HCT116 (cell line): ENCODE data around the gene TRIP13. TPM values are rescaled to one million over a fixed set of nuclear protein-coding genes. Genes with fewer than 3 reads are reported as not detected.

Experiments
- ATAC-seq: fragments of 200-7000 bp; cut with Tn5 transposase; 2 replicates; pipeline ENCODE4 v1.9.1; 2020; ENCODE audit warnings: mild to moderate bottlenecking, moderate library complexity
- BruUV-seq: library from RNA; stranded (reverse); fragments of 400-500 nt; replicated peaks from 2 replicates; lab custom pipeline; 2021; lab: Mats Ljungman, UMichigan
- CTCF ChIA-PET: fragments of 300-600 bp; sonication (Branson Sonifier 250); formaldehyde crosslinking; loops from one replicate; lab custom pipeline; 2021; ENCODE audit warnings: antibody characterized with exemption; lab: Charles Lee
- POLR2A ChIA-PET: fragments of 300-600, 350-600 bp; sonication (Branson Sonifier 250); formaldehyde crosslinking; loops from one replicate; lab custom pipeline; 2021; ENCODE audit warnings: antibody characterized with exemption; lab: Charles Lee
- RAD21 ChIA-PET, 2 experiments: fragments of 300-600 bp; sonication (Branson Sonifier 250); formaldehyde crosslinking; loops; one replicate each; lab custom pipeline; 2023; ENCODE audit warnings: low total read pairs in 2 of 2; ENCODE audit not compliant: uncharacterized antibody in 2 of 2, unreplicated experiment in 2 of 2, low non-redundant PET in 1 of 2; lab: Charles Lee
- DNase-seq: peaks from one replicate; pipeline ENCODE4 v3.0.0-alpha.2; 2010; ENCODE audit warnings: low read depth, low spot score
- H2AFZ ChIP-seq: fragments of 200-600 bp; shearing (Covaris generic), sonication (generic); 2 replicates; pipeline ENCODE4 v1.6.1; 2017; ENCODE audit warnings: low read depth, mixed run types, mixed read lengths, antibody characterized with exemption, low read length; ENCODE audit not compliant: poor library complexity, severe bottlenecking
- H3K27ac ChIP-seq: 2 replicates; pipeline ENCODE4 v1.5.1; 2012; ENCODE audit warnings: low read depth, low read length
- H3K27me3 ChIP-seq: fragments of 200-600 bp; sonication (generic); 2 replicates; pipeline ENCODE4 v1.6.1; 2016; ENCODE audit warnings: mixed run types, low read length, mixed read lengths; ENCODE audit not compliant: insufficient read depth
- H3K36me3 ChIP-seq, 2 experiments: fragments of 200-500 bp in 1 of 2; fragments of 200-600 bp in 1 of 2; sonication (Bioruptor generic) in 1 of 2; sonication (generic) in 1 of 2; 2 replicates each; pipeline versions ENCODE4 v1.5.1 to v1.6.1; 2014 to 2016; ENCODE audit warnings: low read length in 2 of 2, inconsistent platforms in 1 of 2, mixed read lengths in 1 of 2, mixed run types in 1 of 2; ENCODE audit not compliant: insufficient read depth in 2 of 2, control insufficient read depth in 1 of 2
- H3K4me1 ChIP-seq, 2 experiments: fragments of 200-600 bp in 1 of 2; sonication (generic) in 1 of 2; 2 replicates each; pipeline versions ENCODE4 v1.5.1 to v1.6.1; 2012 to 2017; ENCODE audit warnings: low read length in 2 of 2, inconsistent platforms in 1 of 2, mild to moderate bottlenecking in 1 of 2, mixed read lengths in 1 of 2, mixed run types in 1 of 2, moderate library complexity in 1 of 2; ENCODE audit not compliant: insufficient read depth in 2 of 2, control insufficient read depth in 1 of 2
- H3K4me2 ChIP-seq: fragments of 200-600 bp; sonication (generic); 2 replicates; pipeline ENCODE4 v1.6.1; 2017; ENCODE audit warnings: mixed run types, low read length, mixed read lengths
- H3K4me3 ChIP-seq, 2 experiments: fragments of 200-600 bp in 1 of 2; sonication (generic) in 1 of 2; replicated peaks in 1 of 2; 2 replicates each; pipeline ENCODE4 v1.5.1; 2011 to 2016; ENCODE audit warnings: low read length in 2 of 2, control low read depth in 1 of 2, low read depth in 1 of 2, mild to moderate bottlenecking in 1 of 2, mixed read lengths in 1 of 2, mixed run types in 1 of 2
- H3K79me2 ChIP-seq: fragments of 200-600 bp; sonication (generic); 2 replicates; pipeline ENCODE4 v1.6.1; 2017; ENCODE audit warnings: mild to moderate bottlenecking, mixed run types, low read length, moderate library complexity, mixed read lengths; ENCODE audit not compliant: insufficient read depth
- H3K9ac ChIP-seq: fragments of 200-600 bp; sonication (generic); 2 replicates; pipeline ENCODE4 v1.6.1; 2016; ENCODE audit warnings: low read length, mixed read lengths
- H3K9me2 ChIP-seq: fragments of 200-600 bp; sonication (generic), shearing (Covaris generic); 2 replicates; pipeline ENCODE4 v1.6.1; 2017; ENCODE audit warnings: mixed run types, mild to moderate bottlenecking, moderate library complexity; ENCODE audit not compliant: insufficient read depth
- H3K9me3 ChIP-seq, 2 experiments: fragments of 200-500 bp in 1 of 2; fragments of 200-600 bp in 1 of 2; sonication (Bioruptor generic) in 1 of 2; sonication (generic) in 1 of 2; 2 replicates each; pipeline ENCODE4 v1.6.1; 2014 to 2017; ENCODE audit warnings: low read length in 2 of 2, mixed read lengths in 2 of 2, inconsistent platforms in 1 of 2, low read depth in 1 of 2, mild to moderate bottlenecking in 1 of 2, mixed run types in 1 of 2, moderate library complexity in 1 of 2; ENCODE audit not compliant: control insufficient read depth in 1 of 2, insufficient read depth in 1 of 2
- H4K20me1 ChIP-seq: fragments of 200-600 bp; sonication (generic), shearing (Covaris generic); 2 replicates; pipeline ENCODE4 v1.6.1; 2017; ENCODE audit warnings: mixed run types, mild to moderate bottlenecking, moderate library complexity; ENCODE audit not compliant: insufficient read depth
- CBX3 ChIP-seq: IDR thresholded peaks from 2 replicates; pipeline ENCODE4 v1.6.1; 2012; ENCODE audit warnings: low read depth
- CEBPB ChIP-seq: IDR thresholded peaks from 2 replicates; pipeline ENCODE4 v1.6.1; 2012; ENCODE audit warnings: low read depth
- EGR1 ChIP-seq: IDR thresholded peaks from 2 replicates; pipeline ENCODE4 v1.6.1; 2012; ENCODE audit warnings: low read depth
- ELF1 ChIP-seq: IDR thresholded peaks from 2 replicates; pipeline ENCODE4 v1.6.1; 2012; ENCODE audit warnings: low read depth, borderline replicate concordance
- EZH2 ChIP-seq: fragments of 200-600 bp; sonication (generic); IDR thresholded peaks from 2 replicates; pipeline ENCODE4 v1.6.1; 2017; ENCODE audit warnings: antibody characterized with exemption, mixed run types
- EZH2phosphoT487 ChIP-seq: fragments of 200-600 bp; IDR thresholded peaks from 2 replicates; pipeline ENCODE4 v1.6.1; 2018; ENCODE audit warnings: antibody characterized with exemption, borderline replicate concordance
- FOSL1 ChIP-seq: IDR thresholded peaks from 2 replicates; pipeline ENCODE4 v1.6.1; 2012; ENCODE audit warnings: low read depth
- JUND ChIP-seq: IDR thresholded peaks from 2 replicates; pipeline ENCODE4 v1.6.1; 2012
- POLR2A ChIP-seq: IDR thresholded peaks from 2 replicates; pipeline ENCODE4 v1.7.0; 2011; ENCODE audit warnings: borderline replicate concordance; ENCODE audit not compliant: insufficient read depth, insufficient read length; ENCODE audit errors: extremely low read depth
- POLR2AphosphoS5 ChIP-seq: IDR thresholded peaks from 2 replicates; pipeline ENCODE4 v1.6.1; 2011; ENCODE audit warnings: mild to moderate bottlenecking, low read depth, low read length, moderate library complexity
- RAD21 ChIP-seq: IDR thresholded peaks from 2 replicates; pipeline ENCODE4 v1.6.1; 2012; ENCODE audit warnings: low read depth, mild to moderate bottlenecking
- SIN3A ChIP-seq: IDR thresholded peaks from 2 replicates; pipeline ENCODE4 v1.6.1; 2012; ENCODE audit warnings: low read depth
- SP1 ChIP-seq: IDR thresholded peaks from 2 replicates; pipeline ENCODE4 v1.6.1; 2012; ENCODE audit warnings: low read depth
- SRF ChIP-seq: IDR thresholded peaks from 2 replicates; pipeline ENCODE4 v1.6.1; 2012; ENCODE audit warnings: low read depth
- TCF7L2 ChIP-seq: IDR thresholded peaks from 2 replicates; pipeline ENCODE4 v1.7.0; 2011; ENCODE audit warnings: borderline replicate concordance, inconsistent platforms; ENCODE audit not compliant: insufficient read depth, insufficient read length; ENCODE audit errors: extremely low read depth
- YY1 ChIP-seq: IDR thresholded peaks from 2 replicates; pipeline ENCODE4 v1.6.1; 2011; ENCODE audit warnings: low read length, low read depth, moderate library complexity, mild to moderate bottlenecking; ENCODE audit not compliant: insufficient replicate concordance; ENCODE audit errors: extremely low read depth
- ZNF274 ChIP-seq: fragments of 200-500 bp; sonication (Bioruptor generic); IDR thresholded peaks from 2 replicates; pipeline ENCODE4 v1.6.1; 2014; ENCODE audit warnings: mild to moderate bottlenecking, low read depth, low read length, inconsistent platforms
- intact Hi-C: fragments of 100-400 bp; cut with micrococcal nuclease; formaldehyde crosslinking; loops from 2 replicates; pipeline ENCODE4 v1.10.0; 2022
- total RNA-seq: library from RNA; stranded (reverse); gene quantifications from one replicate; pipeline ENCODE4 v1.2.1, GENCODE V29; 2021; ENCODE audit not compliant: unreplicated experiment
- TF ChIP-seq, protein P1 (sequence below), 3 experiments: fragments of 200-600 bp in 1 of 3; sonication (generic) in 1 of 3; IDR thresholded peaks in 2 of 3; conservative IDR thresholded peaks in 1 of 3; 2 replicates each; pipeline ENCODE4 v1.5.1; 2012 to 2017; ENCODE audit warnings: low read depth in 2 of 3, low read length in 2 of 3, antibody characterized with exemption in 1 of 3, borderline replicate concordance in 1 of 3, control low read depth in 1 of 3, mild to moderate bottlenecking in 1 of 3, mixed read lengths in 1 of 3, mixed run types in 1 of 3, moderate library complexity in 1 of 3; ENCODE audit not compliant: insufficient read depth in 1 of 3
- TF ChIP-seq, protein P2 (sequence below): IDR thresholded peaks from 2 replicates; pipeline ENCODE4 v1.6.1; 2012
- TF ChIP-seq, protein P3 (sequence below): IDR thresholded peaks from 2 replicates; pipeline ENCODE4 v1.6.1; 2011; ENCODE audit warnings: mild to moderate bottlenecking, low read length, moderate library complexity; ENCODE audit not compliant: insufficient replicate concordance; ENCODE audit errors: extremely low read depth

TRIP13 gene
- total RNA-seq, 1 experiment from 2014 or later, result 45.0 TPM

DNA sequence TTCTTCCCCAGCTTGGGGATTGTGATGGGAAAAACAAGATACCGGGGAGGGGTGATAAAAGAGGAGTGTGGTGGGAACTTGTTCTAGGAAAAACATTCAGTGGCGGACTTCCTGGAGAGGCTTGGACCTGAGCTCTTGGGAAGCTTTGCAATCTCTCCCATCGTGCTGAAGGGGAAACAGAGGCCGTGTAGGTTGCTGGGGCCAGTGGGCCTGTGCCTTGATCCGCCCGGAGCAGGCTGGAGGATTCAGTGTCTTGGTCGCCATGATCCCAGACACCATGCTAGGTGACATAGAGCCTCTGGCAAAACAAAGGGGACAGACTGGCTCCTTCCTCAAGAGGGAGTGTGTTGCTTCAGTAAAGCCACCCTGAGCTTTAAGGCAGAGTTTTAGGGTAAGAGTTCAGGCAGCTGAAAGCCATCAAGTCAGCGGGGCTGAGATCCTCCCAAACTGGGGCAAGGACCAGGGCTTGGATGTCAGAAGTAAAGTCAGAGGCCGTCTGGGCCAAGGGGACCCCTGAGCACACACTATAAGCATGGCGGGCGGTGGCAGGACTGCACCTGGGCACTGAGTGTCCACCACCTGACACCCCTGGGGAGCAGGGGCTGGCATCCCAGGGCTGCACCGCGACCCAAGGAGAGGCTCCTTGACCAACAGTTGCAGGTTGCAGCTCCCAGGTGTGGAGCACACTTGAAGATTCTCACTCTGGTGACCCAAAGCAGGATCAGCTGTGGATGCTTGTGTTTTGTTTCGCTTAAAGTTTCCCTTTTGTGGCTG is 44.7 kb downstream of the TRIP13 start:
- ATAC-seq (no peak), DNase-seq (no peak)
- Histone ChIP-seq H3K4me2 (no peak overlapping the region), H3K4me1 (no peaks in the 10 kb centered on the region), H3K27me3 (peaks cover 15% of the 10 kb centered on the region; the same call in 1 of the 2 replicates), H2AFZ (no peak overlapping the region), H3K79me2 (no peaks in the 10 kb centered on the region), H3K4me3 (no peak overlapping the region), H3K9me3 (no peaks in the 10 kb centered on the region), H3K27ac (no peak overlapping the region), H3K36me3 (no peaks in the 10 kb centered on the region), H4K20me1 (no peaks in the 10 kb centered on the region), H3K9ac (no peak overlapping the region), H3K9me2 (no peaks in the 10 kb centered on the region)
- no TSS peak for BruUV-seq
- CTCF ChIA-PET, result no interaction called here
- RAD21 ChIA-PET, result no interaction called here
- intact Hi-C loops, result no loop called here
- POLR2A ChIA-PET, result no interaction called here
- TF ChIP-seq POLR2AphosphoS5 (no peak), EGR1 (no peak), FOSL1 (no peak), SRF (no peak), RAD21 (no peak), YY1 (no peak), POLR2A (no peak), EZH2 (no peak), CBX3 (no peak), ELF1 (no peak), CEBPB (no peak), JUND (no peak), ZNF274 (no peak), EZH2phosphoT487 (no peak), SIN3A (no peak), TCF7L2 (no peak), SP1 (no peak)
- TF ChIP-seq, protein P1, sequence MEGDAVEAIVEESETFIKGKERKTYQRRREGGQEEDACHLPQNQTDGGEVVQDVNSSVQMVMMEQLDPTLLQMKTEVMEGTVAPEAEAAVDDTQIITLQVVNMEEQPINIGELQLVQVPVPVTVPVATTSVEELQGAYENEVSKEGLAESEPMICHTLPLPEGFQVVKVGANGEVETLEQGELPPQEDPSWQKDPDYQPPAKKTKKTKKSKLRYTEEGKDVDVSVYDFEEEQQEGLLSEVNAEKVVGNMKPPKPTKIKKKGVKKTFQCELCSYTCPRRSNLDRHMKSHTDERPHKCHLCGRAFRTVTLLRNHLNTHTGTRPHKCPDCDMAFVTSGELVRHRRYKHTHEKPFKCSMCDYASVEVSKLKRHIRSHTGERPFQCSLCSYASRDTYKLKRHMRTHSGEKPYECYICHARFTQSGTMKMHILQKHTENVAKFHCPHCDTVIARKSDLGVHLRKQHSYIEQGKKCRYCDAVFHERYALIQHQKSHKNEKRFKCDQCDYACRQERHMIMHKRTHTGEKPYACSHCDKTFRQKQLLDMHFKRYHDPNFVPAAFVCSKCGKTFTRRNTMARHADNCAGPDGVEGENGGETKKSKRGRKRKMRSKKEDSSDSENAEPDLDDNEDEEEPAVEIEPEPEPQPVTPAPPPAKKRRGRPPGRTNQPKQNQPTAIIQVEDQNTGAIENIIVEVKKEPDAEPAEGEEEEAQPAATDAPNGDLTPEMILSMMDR (IDR thresholded peaks at IDR 0.05 in 2 of 3, conservative IDR thresholded peaks at IDR 0.05 in 1 of 3; ENCODE audit: borderline replicate concordance in 1 of 3, insufficient read depth in 1 of 3, low read depth in 2 of 3, low read length in 2 of 3), result no peak
- TF ChIP-seq, protein P2, sequence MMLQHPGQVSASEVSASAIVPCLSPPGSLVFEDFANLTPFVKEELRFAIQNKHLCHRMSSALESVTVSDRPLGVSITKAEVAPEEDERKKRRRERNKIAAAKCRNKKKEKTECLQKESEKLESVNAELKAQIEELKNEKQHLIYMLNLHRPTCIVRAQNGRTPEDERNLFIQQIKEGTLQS, result no peak
- TF ChIP-seq, protein P3, sequence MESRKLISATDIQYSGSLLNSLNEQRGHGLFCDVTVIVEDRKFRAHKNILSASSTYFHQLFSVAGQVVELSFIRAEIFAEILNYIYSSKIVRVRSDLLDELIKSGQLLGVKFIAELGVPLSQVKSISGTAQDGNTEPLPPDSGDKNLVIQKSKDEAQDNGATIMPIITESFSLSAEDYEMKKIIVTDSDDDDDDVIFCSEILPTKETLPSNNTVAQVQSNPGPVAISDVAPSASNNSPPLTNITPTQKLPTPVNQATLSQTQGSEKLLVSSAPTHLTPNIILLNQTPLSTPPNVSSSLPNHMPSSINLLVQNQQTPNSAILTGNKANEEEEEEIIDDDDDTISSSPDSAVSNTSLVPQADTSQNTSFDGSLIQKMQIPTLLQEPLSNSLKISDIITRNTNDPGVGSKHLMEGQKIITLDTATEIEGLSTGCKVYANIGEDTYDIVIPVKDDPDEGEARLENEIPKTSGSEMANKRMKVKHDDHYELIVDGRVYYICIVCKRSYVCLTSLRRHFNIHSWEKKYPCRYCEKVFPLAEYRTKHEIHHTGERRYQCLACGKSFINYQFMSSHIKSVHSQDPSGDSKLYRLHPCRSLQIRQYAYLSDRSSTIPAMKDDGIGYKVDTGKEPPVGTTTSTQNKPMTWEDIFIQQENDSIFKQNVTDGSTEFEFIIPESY, result no peak
